H1 (cell line): Measurements from ENCODE around the gene VPS25. TPM values are rescaled to one million over a fixed set of nuclear protein-coding genes. Genes with fewer than 3 reads are reported as not detected.

ENCODE experiments used
- CTCF ChIA-PET: fragments of 300-600 bp; sonication (Branson Sonifier 250); formaldehyde crosslinking; loops from one replicate; lab custom pipeline; 2021; ENCODE audit not compliant: partially characterized antibody; lab: Charles Lee
- POLR2A ChIA-PET: fragments of 300-600 bp; sonication (Branson Sonifier 250); formaldehyde crosslinking; loops from one replicate; lab custom pipeline; 2021; ENCODE audit warnings: inconsistent platforms; ENCODE audit not compliant: partially characterized antibody; lab: Charles Lee
- DNase-seq, 2 experiments: peaks; one replicate each; pipeline versions ENCODE4 v3.0.0 to v3.0.0-alpha.2; 2010 to 2022; ENCODE audit warnings: low spot score in 2 of 2, low read depth in 1 of 2, mixed read lengths in 1 of 2
- FAIRE-seq: peaks from 2 replicates; lab custom pipeline; 2011; peaks lifted over from hg19 to GRCh38; lab: Jason Lieb, UNC
- H2AFZ ChIP-seq: 2 replicates; pipeline ENCODE4 v1.8.1; 2012; ENCODE audit warnings: low read length, inconsistent platforms
- H2AK5ac ChIP-seq: 2 replicates; pipeline ENCODE4 v1.6.1; 2013; ENCODE audit warnings: low read depth, low read length
- H2BK120ac ChIP-seq: replicated peaks from 2 replicates; pipeline ENCODE3; 2013; ENCODE audit warnings: low read depth, low read length, inconsistent platforms
- H2BK12ac ChIP-seq: 2 replicates; pipeline ENCODE4 v1.6.1; 2013; ENCODE audit warnings: low read depth, low read length
- H2BK15ac ChIP-seq: 2 replicates; pipeline ENCODE4 v1.6.1; 2013; ENCODE audit warnings: low read length
- H2BK20ac ChIP-seq: 2 replicates; pipeline ENCODE4 v1.6.1; 2013; ENCODE audit warnings: low read length
- H2BK5ac ChIP-seq: 2 replicates; pipeline ENCODE4 v1.6.1; 2013; ENCODE audit warnings: low read depth, low read length
- H3K14ac ChIP-seq: 2 replicates; pipeline ENCODE4 v1.6.1; 2013; ENCODE audit warnings: inconsistent platforms; ENCODE audit not compliant: insufficient read length
- H3K18ac ChIP-seq: 2 replicates; pipeline ENCODE4 v1.6.1; 2013; ENCODE audit warnings: low read length; ENCODE audit errors: extremely low read depth
- H3K23ac ChIP-seq: 2 replicates; pipeline ENCODE4 v1.6.1; 2013; ENCODE audit warnings: inconsistent platforms; ENCODE audit not compliant: insufficient read length
- H3K23me2 ChIP-seq: 2 replicates; pipeline ENCODE4 v1.6.1; 2013; ENCODE audit warnings: low read depth, low read length
- H3K27ac ChIP-seq: 2 replicates; pipeline ENCODE4 v1.6.1; 2011; ENCODE audit warnings: low read depth, low read length, inconsistent platforms
- H3K27me3 ChIP-seq, 4 experiments: replicated peaks in 1 of 4; 1 replicate in 1 of 4; 2 replicates in 3 of 4; pipeline versions ENCODE4 v1.6.1 to v1.8.1; 2011 to 2013; ENCODE audit warnings: low read length in 3 of 4, mild to moderate bottlenecking in 3 of 4, inconsistent platforms in 2 of 4, mixed read lengths in 2 of 4, moderate library complexity in 1 of 4; ENCODE audit not compliant: control insufficient read depth in 3 of 4, insufficient read depth in 3 of 4; ENCODE audit errors: extremely low read depth in 1 of 4
- H3K36me3 ChIP-seq, 4 experiments: 2 replicates each; pipeline versions ENCODE4 v1.6.1 to v1.8.1; 2011 to 2013; ENCODE audit warnings: mild to moderate bottlenecking in 4 of 4, low read length in 3 of 4, moderate library complexity in 2 of 4, control low read depth in 1 of 4, inconsistent platforms in 1 of 4; ENCODE audit not compliant: insufficient read depth in 4 of 4, control insufficient read depth in 2 of 4
- H3K4ac ChIP-seq: replicated peaks from 2 replicates; pipeline ENCODE3; 2013; ENCODE audit warnings: low read length, low read depth, mixed read lengths, inconsistent platforms; ENCODE audit not compliant: insufficient read length
- H3K4me1 ChIP-seq, 4 experiments: replicated peaks in 1 of 4; 1 replicate in 1 of 4; 2 replicates in 3 of 4; pipeline versions ENCODE4 v1.6.1 to v1.8.1; 2011 to 2013; ENCODE audit warnings: low read length in 3 of 4, inconsistent platforms in 2 of 4, mixed read lengths in 1 of 4; ENCODE audit not compliant: insufficient read depth in 4 of 4, control insufficient read depth in 3 of 4
- H3K4me2 ChIP-seq, 2 experiments: 2 replicates each; pipeline versions ENCODE4 v1.6.1 to v1.8.1; 2011 to 2013; ENCODE audit warnings: low read depth in 2 of 2, low read length in 2 of 2, control low read depth in 1 of 2, inconsistent platforms in 1 of 2, mild to moderate bottlenecking in 1 of 2; ENCODE audit not compliant: insufficient read depth in 1 of 2
- H3K4me3 ChIP-seq, 4 experiments: fragments of 200-600, 300-600 bp in 1 of 4; sonication (generic), shearing (Covaris generic), sonication (Bioruptor Twin) in 1 of 4; 2 replicates each; pipeline versions ENCODE4 v1.5.1 to v1.8.1; 2011 to 2016; ENCODE audit warnings: low read length in 4 of 4, low read depth in 3 of 4, control low read depth in 2 of 4, inconsistent platforms in 2 of 4, mild to moderate bottlenecking in 2 of 4, mixed read lengths in 1 of 4, moderate library complexity in 1 of 4; ENCODE audit not compliant: insufficient read depth in 2 of 4; ENCODE audit errors: extremely low read depth in 1 of 4
- H3K56ac ChIP-seq: replicated peaks from 2 replicates; pipeline ENCODE3; 2013; ENCODE audit warnings: low read depth, mild to moderate bottlenecking, mixed read lengths, low read length, inconsistent platforms; ENCODE audit not compliant: insufficient read length
- H3K79me1 ChIP-seq: 2 replicates; pipeline ENCODE4 v1.6.1; 2013; ENCODE audit warnings: low read depth, low read length, control low read depth
- H3K79me2 ChIP-seq, 2 experiments: 2 replicates each; pipeline versions ENCODE4 v1.6.1 to v1.8.1; 2012 to 2013; ENCODE audit warnings: low read length in 2 of 2, mild to moderate bottlenecking in 2 of 2, inconsistent platforms in 1 of 2; ENCODE audit not compliant: insufficient read depth in 2 of 2, control insufficient read depth in 1 of 2
- H3K9ac ChIP-seq, 4 experiments: replicated peaks in 1 of 4; 1 replicate in 1 of 4; 2 replicates in 3 of 4; pipeline versions ENCODE4 v1.6.1 to v1.8.1; 2011 to 2013; ENCODE audit warnings: low read depth in 3 of 4, low read length in 3 of 4, control low read depth in 2 of 4, mild to moderate bottlenecking in 2 of 4, moderate library complexity in 2 of 4, inconsistent platforms in 1 of 4; ENCODE audit errors: extremely low read depth in 1 of 4
- H3K9me3 ChIP-seq, 2 experiments: 2 replicates each; pipeline versions ENCODE4 v1.6.1 to v1.8.1; 2012 to 2013; ENCODE audit warnings: mild to moderate bottlenecking in 2 of 2, moderate library complexity in 2 of 2, control low read depth in 1 of 2, inconsistent platforms in 1 of 2, low read depth in 1 of 2, low read length in 1 of 2, mixed read lengths in 1 of 2; ENCODE audit not compliant: insufficient read depth in 2 of 2
- H4K20me1 ChIP-seq, 2 experiments: replicated peaks in 1 of 2; 2 replicates each; pipeline versions ENCODE3 to v1.8.1; 2011 to 2013; ENCODE audit warnings: inconsistent platforms in 2 of 2, low read length in 2 of 2, mild to moderate bottlenecking in 1 of 2; ENCODE audit not compliant: insufficient read depth in 2 of 2, control insufficient read depth in 1 of 2
- H4K5ac ChIP-seq: 2 replicates; pipeline ENCODE4 v1.6.1; 2013; ENCODE audit warnings: low read length, low read depth, mixed read lengths, inconsistent platforms; ENCODE audit not compliant: insufficient read length
- H4K8ac ChIP-seq: 2 replicates; pipeline ENCODE4 v1.8.0; 2013; ENCODE audit warnings: mild to moderate bottlenecking, moderate library complexity, low read length, inconsistent platforms; ENCODE audit not compliant: insufficient read depth; ENCODE audit errors: extremely low read depth
- H4K91ac ChIP-seq: replicated peaks from 2 replicates; pipeline ENCODE3; 2013; ENCODE audit warnings: low read length, mixed read lengths, inconsistent platforms; ENCODE audit not compliant: insufficient read length
- JUN ChIP-seq: IDR thresholded peaks from 2 replicates; pipeline ENCODE4 v1.6.1; 2011; ENCODE audit warnings: low read depth, mild to moderate bottlenecking, improper control_type of control experiment, low read length
- PHF8 ChIP-seq: fragments of 200-600 bp; sonication (generic); conservative IDR thresholded peaks from 2 replicates; pipeline ENCODE4 v1.7.1; 2012; ENCODE audit warnings: low read depth, mild to moderate bottlenecking, inconsistent platforms, low read length, moderate library complexity
- WGBS, 2 experiments: shearing (Covaris generic) in 1 of 2; methylation state at CpG; one replicate each; pipeline versions ENCODE4 v1.1.6 to v1.1.7; 2013 to 2015; ENCODE audit warnings: low lambda C conversion rate in 2 of 2, mixed read lengths in 2 of 2, inconsistent platforms in 1 of 2, low coverage in 1 of 2, missing lambda C conversion rate in 1 of 2; ENCODE audit not compliant: insufficient replicate concordance in 2 of 2, insufficient coverage in 1 of 2, insufficient read length in 1 of 2; ENCODE audit errors: extremely low coverage in 1 of 2, missing lambda C conversion rate in 1 of 2; 5-methylcytosine and 5-hydroxymethylcytosine counted together
- polyA plus RNA-seq, 7 experiments: library from polyadenylated mRNA; depleted of rRNA in 3 of 7; stranded (reverse) in 5 of 7; unstranded in 2 of 7; fragments of >200 nt in 5 of 7; fragments of 200-250 nt in 2 of 7; gene quantifications; 1 replicate in 5 of 7; 2 replicates in 1 of 7; 4 replicates in 1 of 7; pipeline versions ENCODE4 v1.2.1 to v1.2.3, GENCODE V29; 2011 to 2013; ENCODE audit warnings: missing spikeins in 2 of 7, mixed read lengths in 2 of 7
- total RNA-seq: library from RNA; stranded (reverse); fragmentation: NEBNext Ultra II Directional; extraction: Animal tissue kit (Norgen Biotek cat#: 25700); gene quantifications from 2 replicates; pipeline ENCODE4 v1.2.1, GENCODE V29; 2021

Gene VPS25
- total and polyA plus RNA-seq, 2 of the 8 experiments (the other 6 are each of a cell fraction or from before 2014, with no cell fraction given), result 88.2 to 188 TPM

DNA sequence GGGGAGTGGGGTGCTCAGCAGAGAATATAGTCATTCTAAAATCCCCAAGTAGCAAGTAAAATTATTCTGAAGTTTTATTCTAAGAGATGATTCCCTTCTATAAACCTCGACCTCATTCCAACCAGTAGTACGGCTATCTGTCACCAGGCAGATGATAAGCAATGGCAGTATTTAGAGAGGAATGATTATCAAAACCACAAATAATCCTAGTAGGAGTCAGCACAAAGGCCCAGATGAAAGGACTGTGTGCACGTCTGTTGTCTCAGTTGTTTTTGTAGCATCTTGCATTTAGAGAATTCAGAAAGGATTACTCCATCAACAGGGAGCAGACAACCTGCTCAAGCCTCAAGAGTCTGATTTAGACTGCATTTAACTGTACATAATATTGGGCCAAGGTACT is 49.6 kb upstream of the VPS25 start:
- DNase-seq, result no peak
- WGBS, 2 experiments, result 88% methylated on average over 3 of the region's 3 CpGs; no CpG with 5 or more reads in 1 of the 2 experiments
- CTCF ChIA-PET, result no interaction called here

More for the DNA sequence above, 49.6 kb upstream of the VPS25 start:
- Histone ChIP-seq H3K27ac (no peak overlapping the region), H3K36me3 (peaks cover 6 to 38% (median 16%) of the 10 kb centered on the region in 4 experiments; a peak in 7 of 8 replicates), H2AK5ac (no peak overlapping the region), H2BK12ac (no peak overlapping the region), H3K14ac (no peak overlapping the region), H3K4me3 (no peak overlapping the region), H4K8ac (no peak overlapping the region), H2BK15ac (no peak overlapping the region), H3K9me3 (no peaks in the 10 kb centered on the region), H3K4ac (no peak overlapping the region), H3K23ac (no peak overlapping the region), H3K4me1 (no peaks in the 10 kb centered on the region), H3K56ac (no peak overlapping the region), H2BK120ac (no peak overlapping the region), H3K27me3 (no peaks in the 10 kb centered on the region), H2BK5ac (no peak overlapping the region), H4K20me1 (peaks cover 0 to 2% of the 10 kb centered on the region in 2 experiments), H3K23me2 (no peaks in the 10 kb centered on the region), H4K91ac (no peak overlapping the region), H3K18ac (no peak overlapping the region), H3K9ac (no peak overlapping the region), H3K79me1 (no peaks in the 10 kb centered on the region), H2BK20ac (no peak overlapping the region), H3K4me2 (no peak overlapping the region), H2AFZ (no peak overlapping the region), H3K79me2 (no peaks in the 10 kb centered on the region), H4K5ac (no peak overlapping the region)
- no peak for FAIRE-seq
- POLR2A ChIA-PET, result interaction anchor here (0.9 kb wide), 1 partner anchor 110 kb away, joined by 3 read pairs; the partner anchor contains the start of gene PSME3
- TF ChIP-seq PHF8 (no peak), JUN (no peak)
